Kidney capillary endothelial cell (primary cell): ENCODE data around the gene TMEM63B.
"Not testable (repeated sequence)": the region's sequence is repeated elsewhere in the genome, so short reads cannot be mapped to it uniquely, and the experiment has no call there.

Experiments
- DNase-seq: peaks from one replicate; pipeline ENCODE4 v3.0.0-alpha.2; 2018; ENCODE audit warnings: low spot score

TMEM63B gene

GRCh38 chr6:44172731-44173500 lies 45.6 kb downstream of the TMEM63B start:
- DNase-seq: peak; percentile 80

- no peak for DNase-seq
Measured at GRCh38 chr6:44176130-44176761, 48.9 kb downstream of the TMEM63B start.

GRCh38 chr6:44176762-44177509 lies 49.6 kb downstream of the TMEM63B start:
- no peak for DNase-seq

- DNase-seq: peak; percentile 65
Measured at GRCh38 chr6:44177691-44178423, 50.5 kb downstream of the TMEM63B start.

- no peak for DNase-seq
Measured at GRCh38 chr6:44178424-44179071, 51.2 kb downstream of the TMEM63B start.

- peak; percentile 60 for DNase-seq
Measured at GRCh38 chr6:44179072-44179536, 51.8 kb downstream of the TMEM63B start.

GRCh38 chr6:44179648-44180047 lies 52.3 kb downstream of the TMEM63B start:
- DNase-seq: no peak

GRCh38 chr6:44180406-44180805 lies 53.1 kb downstream of the TMEM63B start:
- DNase-seq: no peak

- no peak for DNase-seq
Measured at GRCh38 chr6:44180886-44181285, 53.5 kb downstream of the TMEM63B start.

GRCh38 chr6:44181784-44182183 lies 54.4 kb downstream of the TMEM63B start:
- not testable (repeated sequence) for DNase-seq

- DNase-seq: no peak
Measured at GRCh38 chr6:44182911-44183390, 55.6 kb downstream of the TMEM63B start.

- DNase-seq: no peak
Measured at GRCh38 chr6:44183783-44184182, 56.4 kb downstream of the TMEM63B start.

- DNase-seq: not testable (repeated sequence)
Measured at GRCh38 chr6:44185356-44185755, 58.0 kb downstream of the TMEM63B start.

- no peak for DNase-seq
Measured at GRCh38 chr6:44185953-44186634, 58.7 kb downstream of the TMEM63B start.

- no peak for DNase-seq
Measured at GRCh38 chr6:44186635-44187025, 59.3 kb downstream of the TMEM63B start.

GRCh38 chr6:44188819-44189218 lies 61.5 kb downstream of the TMEM63B start:
- no peak for DNase-seq

- no peak for DNase-seq
Measured at GRCh38 chr6:44189257-44189656, 61.9 kb downstream of the TMEM63B start.

- no peak for DNase-seq
Measured at GRCh38 chr6:44190715-44191114, 63.4 kb downstream of the TMEM63B start.

GRCh38 chr6:44192428-44193041 lies 65.2 kb downstream of the TMEM63B start:
- peak; percentile 71 for DNase-seq

- no peak for DNase-seq
Measured at GRCh38 chr6:44193307-44193910, 66.1 kb downstream of the TMEM63B start.
